ENCODE data around the gene COL23A1.

GRCh38 chr5:178250263-178250662 is 339.9 kb downstream of the COL23A1 start:
- TF ChIP-seq YY1 (IDR thresholded peaks at IDR 0.05; ENCODE audit: low read depth, low read length) (no peak), EZH2 (IDR thresholded peaks at IDR 0.05; ENCODE audit: low read depth, low read length, severe bottlenecking) (no peak), TAF7 (optimal IDR thresholded peaks at IDR 0.05; ENCODE audit: borderline replicate concordance, low read depth, low read length) (no peak), JUND (IDR thresholded peaks at IDR 0.05; ENCODE audit: low read length) (no peak), SIN3A (conservative IDR thresholded peaks at IDR 0.05 in 1 of 2, IDR thresholded peaks at IDR 0.05 in 1 of 2; ENCODE audit: low read depth in 1 of 2, low read length in 2 of 2) (no peak), POLR2A (IDR thresholded peaks at IDR 0.05; ENCODE audit: control extremely low read depth in 1 of 2, low read depth in 2 of 2, low read length in 2 of 2) (no peak), GABPA (IDR thresholded peaks at IDR 0.05; ENCODE audit: borderline replicate concordance, insufficient read depth, low read length) (no peak), KDM5A (IDR thresholded peaks at IDR 0.05; ENCODE audit: low read length) (no peak), RXRA (IDR thresholded peaks at IDR 0.05; ENCODE audit: insufficient read depth, low read depth, low read length) (no peak), ASH2L (IDR thresholded peaks at IDR 0.05; ENCODE audit: low read length) (no peak), RNF2 (IDR thresholded peaks at IDR 0.05; ENCODE audit: borderline replicate concordance, low read depth, low read length, missing control alignments, poor library complexity, severe bottlenecking) (no peak)
- TF ChIP-seq, protein P1, sequence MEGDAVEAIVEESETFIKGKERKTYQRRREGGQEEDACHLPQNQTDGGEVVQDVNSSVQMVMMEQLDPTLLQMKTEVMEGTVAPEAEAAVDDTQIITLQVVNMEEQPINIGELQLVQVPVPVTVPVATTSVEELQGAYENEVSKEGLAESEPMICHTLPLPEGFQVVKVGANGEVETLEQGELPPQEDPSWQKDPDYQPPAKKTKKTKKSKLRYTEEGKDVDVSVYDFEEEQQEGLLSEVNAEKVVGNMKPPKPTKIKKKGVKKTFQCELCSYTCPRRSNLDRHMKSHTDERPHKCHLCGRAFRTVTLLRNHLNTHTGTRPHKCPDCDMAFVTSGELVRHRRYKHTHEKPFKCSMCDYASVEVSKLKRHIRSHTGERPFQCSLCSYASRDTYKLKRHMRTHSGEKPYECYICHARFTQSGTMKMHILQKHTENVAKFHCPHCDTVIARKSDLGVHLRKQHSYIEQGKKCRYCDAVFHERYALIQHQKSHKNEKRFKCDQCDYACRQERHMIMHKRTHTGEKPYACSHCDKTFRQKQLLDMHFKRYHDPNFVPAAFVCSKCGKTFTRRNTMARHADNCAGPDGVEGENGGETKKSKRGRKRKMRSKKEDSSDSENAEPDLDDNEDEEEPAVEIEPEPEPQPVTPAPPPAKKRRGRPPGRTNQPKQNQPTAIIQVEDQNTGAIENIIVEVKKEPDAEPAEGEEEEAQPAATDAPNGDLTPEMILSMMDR (IDR thresholded peaks at IDR 0.05; ENCODE audit: control extremely low read depth in 1 of 3, insufficient read depth in 1 of 3, low read depth in 1 of 3, low read length in 3 of 3), result no peak

Measured in H1 (cell line).